MCF 10A (cell line): ENCODE measurements around the gene TOR1AIP2. TPM values are rescaled to one million over a fixed set of nuclear protein-coding genes. Genes with fewer than 3 reads are reported as not detected.

Experiments
- Bru-seq: library from RNA; stranded (reverse); fragments of 400-500 nt; gene quantifications from one replicate; lab custom pipeline; 2021; lab: Mats Ljungman, UMichigan
- BruChase-seq, 2 experiments: library from RNA; stranded (reverse); fragments of 400-500 nt; gene quantifications; one replicate each; lab custom pipeline; 2021; lab: Mats Ljungman, UMichigan
- BruUV-seq: library from RNA; stranded (reverse); fragments of 400-500 nt; replicated peaks from 2 replicates; lab custom pipeline; 2021; lab: Mats Ljungman, UMichigan
- CTCF ChIA-PET: fragments of 300-600 bp; sonication (Branson Sonifier 250); formaldehyde crosslinking; extraction: SDS; loops from one replicate; lab custom pipeline; 2021; ENCODE audit warnings: antibody characterized with exemption, inconsistent platforms; lab: Yijun Ruan, JAX
- POLR2A ChIA-PET: fragments of 300-600, 350-650 bp; sonication (Branson Sonifier 250); formaldehyde crosslinking; extraction: SDS; loops from one replicate; lab custom pipeline; 2020; ENCODE audit warnings: antibody characterized with exemption, inconsistent platforms; lab: Yijun Ruan, JAX
- DNase-seq: peaks from one replicate; pipeline ENCODE4 v3.0.0-alpha.2; 2018; ENCODE audit not compliant: unreplicated experiment
- H3K27ac Mint-ChIP-seq: one replicate; pipeline ENCODE4 v1.8.0; 2022; ENCODE audit warnings: mild to moderate bottlenecking, low read depth, mixed read lengths; ENCODE audit not compliant: unreplicated experiment
- H3K27me3 Mint-ChIP-seq: one replicate; pipeline ENCODE4 v1.8.0; 2022; ENCODE audit warnings: mixed read lengths; ENCODE audit not compliant: insufficient read depth, unreplicated experiment
- H3K36me3 Mint-ChIP-seq: one replicate; pipeline ENCODE4 v1.8.0; 2022; ENCODE audit warnings: mild to moderate bottlenecking, moderate library complexity, mixed read lengths; ENCODE audit not compliant: insufficient read depth, unreplicated experiment
- H3K4me1 Mint-ChIP-seq: one replicate; pipeline ENCODE4 v1.8.0; 2022; ENCODE audit warnings: mixed read lengths; ENCODE audit not compliant: insufficient read depth, unreplicated experiment
- H3K4me3 Mint-ChIP-seq: one replicate; pipeline ENCODE4 v1.8.0; 2022; ENCODE audit warnings: mild to moderate bottlenecking, moderate library complexity, mixed read lengths; ENCODE audit not compliant: unreplicated experiment
- H3K9me3 Mint-ChIP-seq: one replicate; pipeline ENCODE4 v1.8.0; 2022; ENCODE audit warnings: mixed read lengths; ENCODE audit not compliant: unreplicated experiment
- intact Hi-C: fragments of 100-400 bp; cut with micrococcal nuclease; formaldehyde crosslinking; loops from 2 replicates; pipeline ENCODE4 v1.14.1; 2022
- long read RNA-seq: library from polyadenylated mRNA; stranded (forward); transcript quantifications from one replicate; pipeline ENCODE4 v2.0.0, GENCODE V29; 2022
- total RNA-seq: library from RNA; stranded (reverse); gene quantifications from 2 replicates; pipeline ENCODE4 v1.2.3, GENCODE V29; 2022
- TF ChIP-seq, protein P1 (sequence below): fragments of 200-600 bp; IDR thresholded peaks from one replicate; pipeline ENCODE4 v1.8.0; 2022; ENCODE audit warnings: antibody characterized with exemption, mild to moderate bottlenecking; ENCODE audit not compliant: unreplicated experiment

The TOR1AIP2 gene
- total RNA-seq (160 and 166 TPM in 2 replicates), Bru-seq, nascent RNA (percentile 97 among the genes with signal in this experiment), BruChase-seq, experiment 1, labeled RNA remaining after a 6-hour chase (percentile 99 among the genes with signal in this experiment), BruChase-seq, experiment 2, labeled RNA remaining after a 2-hour chase (percentile 98 among the genes with signal in this experiment)
- long read RNA-seq, full-length matches to known transcripts, result 36 of 74 reads
- long read RNA-seq, partial matches to known transcripts, result 11 of 74 reads
- long read RNA-seq, other reads (novel, unspliced or antisense), result 27 of 74 reads

- Mint-ChIP-seq H3K36me3 (peaks cover 39% of the 10 kb centered on the region), H3K4me3 (peak within 1 kb of the TSS; percentile 77), H3K9me3 (no peaks in the 10 kb centered on the region), H3K4me1 (peaks cover 53% of the 10 kb centered on the region), H3K27me3 (no peaks in the 10 kb centered on the region), H3K27ac (peak within 1 kb of the TSS; percentile 92)
- no TSS peak for BruUV-seq
- TF ChIP-seq, protein P1, sequence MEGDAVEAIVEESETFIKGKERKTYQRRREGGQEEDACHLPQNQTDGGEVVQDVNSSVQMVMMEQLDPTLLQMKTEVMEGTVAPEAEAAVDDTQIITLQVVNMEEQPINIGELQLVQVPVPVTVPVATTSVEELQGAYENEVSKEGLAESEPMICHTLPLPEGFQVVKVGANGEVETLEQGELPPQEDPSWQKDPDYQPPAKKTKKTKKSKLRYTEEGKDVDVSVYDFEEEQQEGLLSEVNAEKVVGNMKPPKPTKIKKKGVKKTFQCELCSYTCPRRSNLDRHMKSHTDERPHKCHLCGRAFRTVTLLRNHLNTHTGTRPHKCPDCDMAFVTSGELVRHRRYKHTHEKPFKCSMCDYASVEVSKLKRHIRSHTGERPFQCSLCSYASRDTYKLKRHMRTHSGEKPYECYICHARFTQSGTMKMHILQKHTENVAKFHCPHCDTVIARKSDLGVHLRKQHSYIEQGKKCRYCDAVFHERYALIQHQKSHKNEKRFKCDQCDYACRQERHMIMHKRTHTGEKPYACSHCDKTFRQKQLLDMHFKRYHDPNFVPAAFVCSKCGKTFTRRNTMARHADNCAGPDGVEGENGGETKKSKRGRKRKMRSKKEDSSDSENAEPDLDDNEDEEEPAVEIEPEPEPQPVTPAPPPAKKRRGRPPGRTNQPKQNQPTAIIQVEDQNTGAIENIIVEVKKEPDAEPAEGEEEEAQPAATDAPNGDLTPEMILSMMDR, result no peak
- CTCF ChIA-PET, result interaction anchor here (0.6 to 0.7 kb wide), 3 partner anchors 32 to 237 kb away, joined by 3 to 5 read pairs (median 4); no protein-coding TSS in a partner anchor
- POLR2A ChIA-PET, result interaction anchor here (0.6 to 8.5 kb wide), 17 partner anchors 11 to 796 kb away, joined by 3 to 71 read pairs (median 4); partner anchors contain the start of genes CEP350, QSOX1 and TOR3A
- intact Hi-C loops, result loop anchor here (10.0 kb wide), 1 partner anchor 597 kb away; no protein-coding TSS in a partner anchor
- DNase-seq, result peak; percentile 96
These were observed at the start of gene TOR1AIP2 for GRCh38 chr1:179877586-179878265. TSS of gene TOR1AIP2 (minus strand) at chr1:179877803. CDS start at chr1:179852665, 25,138 bp downstream.

DNA sequence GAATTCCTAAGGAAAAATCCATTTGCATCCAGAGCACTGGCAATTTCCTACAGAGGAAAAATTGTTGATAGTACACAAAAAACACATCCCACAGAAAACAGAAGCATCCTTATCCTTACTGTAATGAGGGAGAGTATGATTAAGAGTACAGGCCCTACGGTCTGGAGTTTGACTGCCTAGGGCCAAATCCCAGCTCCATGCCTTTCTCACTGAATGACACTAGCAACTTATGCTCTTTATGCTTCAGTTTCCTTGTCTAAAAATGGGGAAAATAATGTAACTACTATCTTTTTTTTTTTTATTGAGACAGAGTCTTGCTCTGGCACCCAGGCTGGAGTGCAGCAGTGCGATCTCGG, 49.2 kb upstream of the TOR1AIP2 start:
- CTCF ChIA-PET, result interaction anchor here (0.6 to 2.4 kb wide), 6 partner anchors 10 to 254 kb away, joined by 3 to 9 read pairs (median 4); partner anchors contain the start of gene CEP350
- H3K4me3 Mint-ChIP-seq, result no peak overlapping the region
- intact Hi-C loops, result no loop called here
- TSS peak; percentile 15 for BruUV-seq
- POLR2A ChIA-PET, result interaction anchor here (0.7 to 6.1 kb wide), 13 partner anchors 10 to 230 kb away, joined by 3 to 71 read pairs (median 5); partner anchors contain the start of genes CEP350, QSOX1, TOR1AIP1 and TOR1AIP2
- H3K27ac Mint-ChIP-seq, result peak overlapping the region; percentile 91
- no peaks in the 10 kb centered on the region for H3K9me3 Mint-ChIP-seq
- no peaks in the 10 kb centered on the region for H3K27me3 Mint-ChIP-seq
- peaks cover 17% of the 10 kb centered on the region for H3K4me1 Mint-ChIP-seq
- peaks cover 6% of the 10 kb centered on the region for H3K36me3 Mint-ChIP-seq
- DNase-seq, result no peak
- TF ChIP-seq, protein P1, result no peak

DNA sequence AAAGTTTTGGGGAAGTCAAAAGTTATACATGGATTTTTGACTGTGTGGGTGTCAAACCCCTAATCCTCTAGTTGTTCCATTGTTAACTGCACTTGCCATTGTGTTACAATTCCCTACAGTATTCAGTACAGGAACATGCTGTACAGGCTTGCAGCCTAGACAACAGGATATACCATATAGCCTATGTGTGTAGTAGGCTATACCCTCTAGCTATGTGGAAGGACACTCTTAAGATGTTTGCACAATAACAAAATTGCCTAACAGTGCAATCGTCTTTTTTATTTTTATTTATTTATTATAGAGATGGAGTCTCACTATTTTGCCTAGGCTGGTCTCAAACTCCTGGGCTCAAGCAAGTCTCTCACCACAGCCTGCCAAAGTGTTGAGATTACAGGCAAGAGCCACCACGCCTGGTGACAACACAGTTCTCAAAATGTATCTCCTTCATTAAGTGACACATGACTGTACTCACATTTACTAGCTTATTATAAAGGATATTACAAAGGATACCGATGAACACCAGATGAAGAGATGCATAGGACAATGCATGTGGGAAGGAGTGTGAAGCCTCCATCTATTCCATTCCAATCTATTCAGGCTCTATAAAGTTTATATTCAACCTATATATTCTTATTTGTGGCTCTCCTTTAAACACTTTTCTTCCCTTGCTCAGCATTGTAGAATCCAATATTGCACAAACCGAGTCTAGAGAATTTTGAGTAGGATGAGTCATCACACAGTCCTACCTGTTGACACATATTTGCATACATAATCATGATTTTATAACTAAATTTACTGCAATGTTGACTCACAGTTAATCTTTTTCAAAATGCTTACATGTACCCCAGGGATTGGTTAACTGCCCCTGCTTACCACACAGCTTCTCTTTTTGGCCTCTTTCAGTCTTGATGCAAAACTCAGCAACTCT, 48.6 kb upstream of the TOR1AIP2 start:
- intact Hi-C loops, result no loop called here
- TF ChIP-seq, protein P1, result no peak
- H3K27me3 Mint-ChIP-seq, result no peaks in the 10 kb centered on the region
- H3K4me3 Mint-ChIP-seq, result no peak overlapping the region
- ChIA-PET CTCF (interaction anchor here (0.6 to 3.6 kb wide), 7 partner anchors 12 to 556 kb away, joined by 3 to 18 read pairs (median 4); partner anchors contain the start of gene CEP350), POLR2A (interaction anchor here (0.7 to 6.1 kb wide), 19 partner anchors 8 to 231 kb away, joined by 3 to 71 read pairs (median 4); partner anchors contain the start of genes CEP350, QSOX1, TOR1AIP1 and TOR1AIP2)
- H3K27ac Mint-ChIP-seq, result peak overlapping the region; percentile 91
- peak; percentile 90 for DNase-seq
- H3K4me1 Mint-ChIP-seq, result peaks cover 17% of the 10 kb centered on the region
- peaks cover 8% of the 10 kb centered on the region for H3K36me3 Mint-ChIP-seq
- no TSS peak for BruUV-seq
- H3K9me3 Mint-ChIP-seq, result no peaks in the 10 kb centered on the region
